K562 (cell line): ENCODE results near the gene ZMYND8. TPM values are rescaled to one million over a fixed set of nuclear protein-coding genes. Genes with fewer than 3 reads are reported as not detected.

ENCODE experiments used
- ARID3A ChIP-seq: IDR thresholded peaks from 2 replicates; pipeline ENCODE4 v1.6.1; 2012; ENCODE audit warnings: low read depth, low read length, improper control_type of control experiment, borderline replicate concordance
- ATF1 ChIP-seq, 2 experiments: fragments of 450-650 bp in 1 of 2; IDR thresholded peaks; 2 replicates each; pipeline ENCODE4 v1.6.1; 2016; ENCODE audit warnings: missing compliant biosample characterization in 1 of 2, missing genetic modification characterization in 1 of 2
- BCOR ChIP-seq: fragments of 450-650 bp; IDR thresholded peaks from 2 replicates; pipeline ENCODE4 v1.6.1; 2016
- CREB3 ChIP-seq: fragments of 450-650 bp; conservative IDR thresholded peaks from 2 replicates; pipeline ENCODE4 v1.6.1; 2016; ENCODE audit warnings: missing genetic modification characterization, low read depth, mild to moderate bottlenecking, missing compliant biosample characterization, moderate library complexity
- ESRRA ChIP-seq: fragments of 450-650 bp; IDR thresholded peaks from 2 replicates; pipeline ENCODE4 v1.6.1; 2014; ENCODE audit warnings: low read depth, mild to moderate bottlenecking, moderate library complexity, borderline replicate concordance
- FOSL1 ChIP-seq: fragments of 200-800 bp; sonication (Bioruptor generic); conservative IDR thresholded peaks from 2 replicates; pipeline ENCODE4 v1.6.1; 2016; ENCODE audit warnings: missing genetic modification characterization, missing compliant biosample characterization
- FOXK2 ChIP-seq, 2 experiments: fragments of 450-650 bp; IDR thresholded peaks in 1 of 2; conservative IDR thresholded peaks in 1 of 2; 2 replicates each; pipeline ENCODE4 v1.6.1; 2016; ENCODE audit warnings: low read depth in 2 of 2, mild to moderate bottlenecking in 1 of 2
- KLF16 ChIP-seq: IDR thresholded peaks from 2 replicates; pipeline ENCODE4 v1.6.1; 2016; ENCODE audit warnings: antibody characterized with exemption
- LCOR ChIP-seq: sonication (generic); formaldehyde crosslinking; IDR thresholded peaks from 2 replicates; pipeline ENCODE4 v1.8.0; 2022; ENCODE audit warnings: mild to moderate bottlenecking, missing genetic modification reagents
- PRDM10 ChIP-seq: fragments of 450-650 bp; IDR thresholded peaks from 2 replicates; pipeline ENCODE4 v1.6.1; 2018; ENCODE audit not compliant: partially characterized antibody
- SREBF1 ChIP-seq: fragments of 150-350 bp; IDR thresholded peaks from 2 replicates; pipeline ENCODE4 v1.6.1; 2014; ENCODE audit warnings: antibody characterized with exemption, low read depth, low read length, borderline replicate concordance
- TCF3 ChIP-seq: sonication (generic); formaldehyde crosslinking; IDR thresholded peaks from 2 replicates; pipeline ENCODE4 v1.4.0; 2020; ENCODE audit warnings: mild to moderate bottlenecking, missing genetic modification reagents
- XRCC5 ChIP-seq: fragments of 200-400 bp; formaldehyde crosslinking; IDR thresholded peaks from 2 replicates; pipeline ENCODE4 v1.6.1; 2017; ENCODE audit warnings: low read depth, mild to moderate bottlenecking, low read length
- ZFP36 ChIP-seq: fragments of 150-350 bp; IDR thresholded peaks from 2 replicates; pipeline ENCODE4 v1.6.1; 2018; ENCODE audit warnings: low read length, low read depth; ENCODE audit not compliant: partially characterized antibody
- ZFX ChIP-seq: sonication (generic); formaldehyde crosslinking; IDR thresholded peaks from 2 replicates; pipeline ENCODE4 v1.8.0; 2022; ENCODE audit warnings: mild to moderate bottlenecking, missing genetic modification reagents, moderate library complexity
- ZKSCAN8 ChIP-seq: fragments of 200-800 bp; sonication (Bioruptor generic); IDR thresholded peaks from 2 replicates; pipeline ENCODE4 v1.6.1; 2016; ENCODE audit warnings: missing genetic modification characterization, missing compliant biosample characterization
- ZNF511 ChIP-seq: sonication (generic); formaldehyde crosslinking; IDR thresholded peaks from 2 replicates; pipeline ENCODE4 v1.8.0; 2022; ENCODE audit warnings: mild to moderate bottlenecking, missing genetic modification reagents
- polyA plus RNA-seq, 8 experiments: library from polyadenylated mRNA; depleted of rRNA in 4 of 8; stranded (reverse) in 5 of 8; unstranded in 3 of 8; fragments of >200 nt; fragmentation: Nextera tagmentation in 2 of 8; fragmentation: Illumina TruSeq in 1 of 8; extraction: Ambion mirVana in 2 of 8; extraction: Trizol in 1 of 8; gene quantifications; 2 replicates each; pipeline versions ENCODE4 v1.2.1 to v1.2.3, GENCODE V29; 2011 to 2014; ENCODE audit warnings: inconsistent platforms in 1 of 8, missing spikeins in 1 of 8
- total RNA-seq, 7 experiments: library from RNA; depleted of rRNA in 6 of 7; stranded (reverse); fragments of >200 nt in 6 of 7; fragmentation: Illumina TruSeq in 2 of 7; extraction: Trizol in 2 of 7; gene quantifications; 2 replicates each; pipeline versions ENCODE4 v1.2.1 to v1.2.3, GENCODE V29; 2011 to 2021; ENCODE audit warnings: low replicate concordance in 1 of 7
- TF ChIP-seq, protein P1 (sequence below), 2 experiments: fragments of 450-650 bp in 1 of 2; sonication (generic) in 1 of 2; formaldehyde crosslinking in 1 of 2; IDR thresholded peaks in 1 of 2; conservative IDR thresholded peaks in 1 of 2; 2 replicates each; pipeline versions ENCODE4 v1.6.1 to v1.8.1; 2016 to 2023; ENCODE audit warnings: mild to moderate bottlenecking in 2 of 2, moderate library complexity in 2 of 2, inconsistent platforms in 1 of 2, missing genetic modification reagents in 1 of 2

Gene ZMYND8
- total and polyA plus RNA-seq, 9 of the 15 experiments (the other 6 are each of a cell fraction or from before 2014, with no cell fraction given) = 31.8 to 148 (median 71.9) TPM

GRCh38 chr20:47330933-47331708 is 25.4 kb downstream of the ZMYND8 start (continued):
- TF ChIP-seq ARID3A (peak; percentile 29; the same call in 1 of the 2 replicates), FOSL1 (tag) (peak; percentile 100), KLF16 (peak; percentile 84; the same call in 1 of the 2 replicates), FOXK2 (conservative IDR thresholded peaks at IDR 0.05 in 1 of 2, IDR thresholded peaks at IDR 0.05 in 1 of 2; ENCODE audit: low read depth in 2 of 2) (peak; percentile 58 to 69; a peak in 3 of 4 replicates), ZNF511 (CRISPR knock-in tag) (no peak), XRCC5 (no peak), ZKSCAN8 (0 out of 2 replicates have a peak, but pooled peaks have one; percentile 21), LCOR (CRISPR knock-in tag) (peak; percentile 54; the same call in 1 of the 2 replicates), ZFP36 (peak; percentile 45), TCF3 (CRISPR knock-in tag) (peak; percentile 93), BCOR (0 out of 2 replicates have a peak, but pooled peaks have one; percentile 14), PRDM10 (peak; percentile 56), CREB3 (tag) (0 out of 2 replicates have a peak, but pooled peaks have one; percentile 48), ESRRA (peak; percentile 34; the same call in 1 of the 2 replicates), ATF1 (CRISPR knock-in tag; IDR thresholded peaks at IDR 0.05) (no peak), ATF1 (tag; IDR thresholded peaks at IDR 0.05) (peak; percentile 66), SREBF1 (0 out of 2 replicates have a peak, but pooled peaks have one; percentile 27), ZFX (CRISPR knock-in tag) (peak; percentile 46; the same call in 1 of the 2 replicates)
- TF ChIP-seq, protein P1, sequence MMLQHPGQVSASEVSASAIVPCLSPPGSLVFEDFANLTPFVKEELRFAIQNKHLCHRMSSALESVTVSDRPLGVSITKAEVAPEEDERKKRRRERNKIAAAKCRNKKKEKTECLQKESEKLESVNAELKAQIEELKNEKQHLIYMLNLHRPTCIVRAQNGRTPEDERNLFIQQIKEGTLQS (IDR thresholded peaks at IDR 0.05) = peak; percentile 98
- TF ChIP-seq, protein P1 (CRISPR knock-in tag; conservative IDR thresholded peaks at IDR 0.05) = peak; percentile 97
